AML-193 (cell line): Measurements from ENCODE around the gene TAF6.

Experiments used
- DNase-seq, 2 experiments: peaks; one replicate each; lab custom pipeline; 2025; lab: John Stamatoyannopoulos, UW

The TAF6 gene

DNA sequence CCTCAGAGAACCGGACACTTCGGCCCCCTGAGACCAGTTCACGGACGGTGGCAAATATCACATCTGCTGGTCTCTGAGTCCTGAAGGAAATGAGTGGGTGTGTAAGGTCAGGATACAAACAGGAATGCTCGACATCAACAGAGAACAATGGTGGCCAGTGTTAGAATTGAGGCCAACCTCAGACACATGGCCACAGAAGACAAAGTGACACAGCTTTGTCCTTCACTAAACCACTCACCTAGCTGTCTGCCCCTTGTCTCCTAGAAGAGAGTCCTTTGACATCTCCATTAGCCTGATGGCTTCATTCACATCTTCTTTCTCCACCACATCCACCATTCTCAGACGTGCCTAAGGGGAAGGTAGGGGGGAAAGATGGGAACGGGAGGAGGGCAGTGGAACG, 26.1 kb downstream of the TAF6 start:
- no peak for DNase-seq

DNA sequence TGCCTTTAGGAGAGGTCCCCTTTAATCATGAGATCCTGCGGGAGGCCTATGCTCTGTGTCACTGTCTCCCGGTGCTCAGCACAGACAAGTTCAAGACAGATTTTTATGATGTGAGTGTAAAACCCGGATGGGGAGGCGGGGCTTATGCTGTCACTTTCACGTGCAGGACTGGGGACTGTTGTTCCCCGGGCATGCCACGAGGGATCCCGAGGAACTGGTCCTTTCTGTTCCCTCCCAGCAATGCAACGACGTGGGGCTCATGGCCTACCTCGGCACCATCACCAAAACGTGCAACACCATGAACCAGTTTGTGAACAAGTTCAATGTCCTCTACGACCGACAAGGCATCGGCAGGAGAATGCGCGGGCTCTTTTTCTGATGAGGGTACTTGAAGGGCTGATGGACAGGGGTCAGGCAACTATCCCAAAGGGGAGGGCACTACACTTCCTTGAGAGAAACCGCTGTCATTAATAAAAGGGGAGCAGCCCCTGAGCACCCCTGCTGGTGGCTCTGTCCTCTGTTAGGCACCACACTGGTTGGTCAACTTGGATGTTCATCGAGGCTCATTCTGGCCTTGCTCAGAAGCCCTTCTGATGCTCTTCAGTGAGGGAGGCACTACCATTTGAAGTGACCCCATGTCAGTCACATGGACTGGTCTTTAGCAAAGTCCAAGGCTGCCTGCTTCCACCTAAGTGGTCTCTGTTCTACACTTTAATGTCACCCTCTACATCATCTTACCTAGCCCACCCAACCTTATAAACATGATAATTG, 27.6 kb downstream of the TAF6 start:
- DNase-seq, result no peak

DNA sequence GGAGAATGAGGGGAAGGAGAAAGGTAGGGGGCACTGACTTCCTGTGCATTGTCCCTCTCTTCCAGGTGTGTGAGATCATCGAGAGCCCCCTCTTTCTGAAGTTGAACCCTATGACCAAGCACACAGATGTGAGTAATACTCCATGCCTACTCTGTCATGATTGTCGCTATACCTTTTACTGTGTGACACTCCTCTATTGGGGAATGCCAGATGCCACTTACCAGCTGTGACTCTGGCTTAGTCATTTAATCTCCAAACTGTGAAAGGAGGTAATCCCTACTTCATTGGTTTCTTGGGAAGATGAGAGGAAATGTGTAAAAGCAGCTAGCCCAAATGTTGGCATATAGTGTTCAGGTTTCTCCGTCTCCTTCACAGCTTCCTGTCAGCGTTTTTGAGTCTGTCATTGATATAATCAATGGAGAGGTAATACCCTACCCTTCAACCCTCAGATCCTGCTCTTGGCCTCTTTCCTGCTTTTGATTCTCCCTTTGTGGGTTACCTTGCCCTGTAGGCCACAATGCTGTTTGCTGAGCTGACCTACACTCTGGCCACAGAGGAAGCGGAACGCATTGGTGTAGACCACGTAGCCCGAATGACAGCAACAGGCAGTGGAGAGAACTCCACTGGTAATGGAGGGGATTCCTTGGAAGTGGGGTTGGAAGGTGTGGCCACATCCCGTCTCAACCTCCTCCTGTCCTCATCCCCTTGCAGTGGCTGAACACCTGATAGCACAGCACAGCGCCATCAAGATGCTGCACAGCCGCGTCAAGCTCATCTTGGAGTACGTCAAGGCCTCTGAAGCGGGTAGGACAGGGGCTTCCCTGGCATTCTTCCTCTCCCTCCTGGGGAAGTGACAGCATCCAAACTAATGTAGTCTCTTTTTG, 28.4 kb downstream of the TAF6 start:
- no peak for DNase-seq

DNA sequence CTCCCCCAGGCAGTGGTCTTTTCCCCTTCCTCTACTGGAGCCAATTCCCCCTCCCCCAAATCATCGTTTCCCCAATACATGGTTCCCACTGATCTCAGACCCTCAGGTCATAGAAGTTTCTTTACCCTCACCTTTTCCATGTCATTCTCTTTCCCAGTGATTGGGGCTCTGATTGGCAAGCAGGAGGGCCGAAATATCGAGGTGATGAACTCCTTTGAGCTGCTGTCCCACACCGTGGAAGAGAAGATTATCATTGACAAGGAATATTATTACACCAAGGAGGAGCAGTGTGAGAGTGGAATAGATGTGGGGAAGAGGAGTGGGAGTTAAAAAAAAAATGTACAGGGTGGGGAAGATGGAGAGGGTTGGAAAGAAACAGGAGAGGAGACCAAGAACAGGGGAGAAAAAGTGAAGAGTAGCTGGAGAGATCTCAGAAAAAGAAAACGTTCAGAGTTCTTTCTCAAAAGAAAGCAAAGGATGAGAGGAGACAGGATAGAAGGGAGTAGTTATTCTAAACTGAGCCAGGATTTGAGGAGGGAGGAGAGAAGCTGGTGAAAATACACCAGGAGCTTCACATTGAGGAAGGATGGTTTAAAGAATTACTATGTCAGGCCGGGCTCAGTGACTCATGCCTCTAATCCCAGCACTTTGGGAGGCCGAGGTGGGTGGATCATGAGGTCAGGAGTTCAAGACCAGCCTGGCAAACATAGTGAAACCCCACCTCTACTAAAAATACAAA, 29.5 kb downstream of the TAF6 start:
- DNase-seq, result no peak

DNA sequence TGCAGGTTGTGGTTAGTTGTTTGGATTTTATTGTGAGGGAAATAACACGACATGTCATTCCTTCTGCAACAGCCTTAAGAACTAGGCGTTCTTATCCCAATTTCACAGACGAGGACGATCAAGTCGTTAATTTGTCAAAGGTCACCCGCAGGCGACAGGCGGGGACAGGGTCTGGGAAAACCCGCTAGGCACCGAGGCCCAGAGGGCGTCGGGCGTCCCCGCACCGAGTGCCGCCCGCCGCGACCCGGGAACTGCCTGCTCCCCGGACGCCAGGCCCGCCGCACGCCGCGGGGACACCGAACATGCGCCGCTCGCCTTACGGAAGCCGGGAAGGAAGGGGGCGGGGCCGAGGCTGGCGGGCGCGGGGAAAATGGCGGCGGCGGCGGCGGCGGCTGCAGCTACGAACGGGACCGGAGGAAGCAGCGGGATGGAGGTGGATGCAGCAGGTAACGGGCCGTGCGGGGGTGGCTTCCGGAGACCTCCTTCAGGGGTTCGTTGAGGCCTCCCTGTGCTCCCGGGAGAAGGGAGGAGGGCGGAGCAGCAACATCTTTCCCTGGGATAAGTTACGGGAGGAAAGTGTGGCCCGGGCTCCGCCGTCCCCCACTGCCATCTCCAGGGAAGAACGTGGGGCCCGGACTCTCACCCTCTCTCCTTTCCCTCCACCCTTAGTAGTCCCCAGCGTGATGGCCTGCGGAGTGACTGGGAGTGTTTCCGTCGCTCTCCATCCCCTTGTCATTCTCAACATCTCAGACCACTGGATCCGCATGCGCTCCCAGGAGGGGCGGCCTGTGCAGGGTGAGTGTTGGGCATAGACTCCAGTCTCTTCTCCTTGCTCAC, 30.3 kb downstream of the TAF6 start, which contains the start of gene COPS6:
TSS of gene COPS6 (plus strand) at position 349 of the 837 bp plus-strand sequence. CDS start at position 371, 22 bp downstream.
- DNase-seq, result peak; percentile 36 to 43

DNA sequence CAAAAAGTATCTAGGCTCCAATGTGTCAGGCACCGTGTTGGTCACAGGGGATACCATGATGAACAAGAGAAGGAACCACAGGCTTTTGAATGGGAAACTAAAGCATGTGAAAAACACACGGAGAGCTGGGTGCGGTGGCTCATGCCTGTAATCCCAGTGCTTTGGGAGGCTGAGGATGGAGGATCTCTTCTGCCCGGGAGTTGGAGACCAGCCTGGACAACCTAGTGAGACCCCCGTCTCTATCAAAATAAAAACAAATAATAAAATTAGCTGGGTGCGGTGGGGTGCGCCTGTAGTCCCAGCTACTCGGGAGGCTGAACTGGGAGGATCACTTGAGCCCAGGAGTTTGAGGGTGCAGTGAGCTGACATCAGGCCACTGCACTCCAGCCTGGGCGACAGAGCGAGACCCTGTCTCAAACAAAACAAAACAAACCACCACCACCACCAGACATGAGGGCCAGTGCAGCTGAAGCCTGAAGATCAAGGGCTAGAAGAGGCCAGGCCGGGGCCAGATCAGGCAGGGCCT, 31.0 kb downstream of the TAF6 start:
- DNase-seq, result no peak

DNA sequence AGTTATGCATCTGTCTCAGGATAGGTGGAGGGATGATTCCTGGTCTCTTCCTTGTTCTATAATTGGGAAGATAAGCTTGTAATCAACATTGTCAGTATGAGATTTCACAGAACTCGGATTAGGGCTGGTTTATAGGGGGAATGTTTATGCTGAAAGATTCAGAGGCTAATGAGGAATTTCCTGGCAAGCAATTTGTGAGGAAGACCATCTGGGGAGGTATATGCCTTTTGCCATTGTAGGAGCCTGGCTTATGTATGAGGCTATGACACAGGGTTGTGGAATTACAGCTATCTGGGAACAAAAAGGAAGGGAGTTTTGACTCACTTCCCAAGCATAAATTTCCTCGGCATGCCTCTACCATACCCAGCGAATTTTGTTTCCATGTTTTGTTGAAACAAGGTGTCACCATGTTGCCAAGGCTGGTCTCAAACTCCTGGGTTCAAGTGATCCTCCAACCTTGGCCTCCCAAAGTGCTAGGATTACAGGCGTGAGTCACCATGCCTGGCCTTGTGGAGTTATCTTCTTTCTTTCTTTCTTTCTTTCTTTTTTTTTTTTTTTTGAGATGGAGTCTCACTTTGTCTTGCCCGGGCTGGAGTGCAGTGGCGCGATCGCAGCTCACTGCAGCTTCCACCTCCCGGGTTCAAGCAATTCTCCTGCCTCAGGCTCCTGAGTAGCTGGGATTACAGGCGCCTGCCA, 32.0 kb downstream of the TAF6 start:
- DNase-seq, result no peak

DNA sequence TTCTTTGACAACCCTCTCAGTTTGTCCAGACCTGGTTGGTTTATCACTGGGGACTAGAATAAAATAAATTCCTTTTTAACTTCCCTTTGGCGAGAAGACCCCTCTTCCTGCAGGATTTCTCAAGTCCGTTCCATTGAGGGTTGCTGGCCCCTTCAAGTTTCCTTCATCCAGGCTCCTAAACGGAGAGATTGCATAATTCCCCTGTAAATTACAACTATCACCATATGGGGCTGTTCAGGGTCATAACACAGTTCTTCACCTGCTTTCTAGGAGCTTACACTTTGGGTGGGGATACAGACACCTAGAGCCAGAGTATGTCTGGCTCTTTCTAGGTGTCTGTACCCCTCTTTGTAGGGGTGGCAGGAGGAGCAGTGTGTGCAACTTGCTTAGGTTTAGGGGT, 33.6 kb downstream of the TAF6 start:
- no peak for DNase-seq

DNA sequence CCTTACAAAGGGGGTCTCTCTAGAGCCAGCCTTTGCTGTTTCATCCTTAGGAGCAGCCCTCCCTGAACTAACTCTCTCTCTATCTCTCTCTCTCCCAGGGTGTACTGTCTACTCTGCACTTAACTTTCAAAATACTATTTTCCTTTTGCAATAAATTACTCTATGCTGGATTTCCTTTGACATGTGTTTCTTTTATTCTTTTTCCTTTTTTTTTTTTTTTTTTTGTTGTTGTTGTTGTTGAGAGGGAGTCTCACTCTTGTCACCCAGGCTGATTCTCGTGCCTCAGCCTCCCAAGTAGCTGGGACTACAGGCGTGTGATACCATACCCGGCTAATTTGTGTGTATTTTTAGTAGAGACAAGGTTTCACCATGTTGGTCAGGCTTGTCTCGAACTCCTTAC, 36.2 kb downstream of the TAF6 start:
- no peak for DNase-seq

DNA sequence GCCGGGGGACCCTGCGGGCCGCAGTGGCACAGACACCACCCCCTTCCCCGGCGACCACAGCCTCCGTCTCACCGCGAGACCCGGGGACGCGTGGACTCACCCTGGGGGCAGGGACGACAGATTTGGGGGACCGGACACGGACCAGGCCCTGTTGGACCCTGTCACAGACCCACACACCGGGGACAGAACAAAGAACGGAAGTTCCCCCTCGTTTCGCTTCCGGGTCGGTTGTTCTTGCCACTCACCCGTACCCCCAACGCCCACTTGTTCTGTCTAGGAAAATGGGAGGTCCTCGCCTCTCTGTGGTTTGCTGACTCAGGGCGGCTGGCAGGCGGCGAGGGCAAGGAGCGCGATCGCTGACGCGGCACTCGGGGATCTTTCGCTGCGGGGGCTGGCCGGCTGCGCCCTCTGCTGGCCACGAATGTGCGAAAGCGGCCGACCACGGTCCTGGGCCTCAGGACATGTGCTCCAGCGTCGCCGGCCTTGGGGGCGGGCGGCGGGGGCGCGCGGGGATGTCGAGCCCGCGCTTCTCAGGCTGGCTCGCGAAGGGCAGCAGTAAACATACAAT, 37.5 kb downstream of the TAF6 start, which contains the start of gene ZNF3:
TSS of gene ZNF3 (minus strand) at position 189 of the 568 bp plus-strand sequence. CDS start 4,366 bp downstream, outside the sequence.
- peak; percentile 95 to 97 for DNase-seq

DNA sequence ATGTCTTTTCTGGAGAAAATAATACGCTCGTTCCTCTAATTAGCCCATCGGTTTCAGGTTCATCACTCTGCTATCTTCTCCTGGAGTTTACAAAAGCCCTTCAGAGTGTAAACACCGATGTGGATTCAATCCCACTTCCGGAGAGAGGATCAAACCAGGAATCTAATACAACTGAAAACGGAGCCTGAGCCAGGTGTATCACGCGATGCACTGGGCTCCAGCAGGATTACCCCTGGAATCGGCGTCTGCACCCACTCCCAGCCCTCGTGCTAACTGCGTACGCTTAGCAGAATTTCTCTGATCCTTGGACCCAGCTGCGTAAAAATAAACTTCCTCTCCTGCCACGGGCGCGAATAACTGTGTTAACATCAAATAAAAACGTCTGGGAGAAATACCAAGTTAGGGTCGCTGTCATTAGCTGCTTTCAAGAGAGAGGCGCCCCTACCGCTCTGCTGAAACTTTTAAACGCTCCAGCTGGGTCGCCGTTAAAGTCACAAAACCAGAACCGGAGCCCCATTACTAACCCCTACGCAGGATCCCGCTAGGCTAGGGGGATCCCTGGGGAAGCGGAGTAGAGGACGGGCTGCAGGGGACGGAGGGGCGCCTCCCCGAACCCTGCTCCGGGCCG, 38.1 kb downstream of the TAF6 start:
- peak in 1 of 2 experiments; percentile 10 for DNase-seq

DNA sequence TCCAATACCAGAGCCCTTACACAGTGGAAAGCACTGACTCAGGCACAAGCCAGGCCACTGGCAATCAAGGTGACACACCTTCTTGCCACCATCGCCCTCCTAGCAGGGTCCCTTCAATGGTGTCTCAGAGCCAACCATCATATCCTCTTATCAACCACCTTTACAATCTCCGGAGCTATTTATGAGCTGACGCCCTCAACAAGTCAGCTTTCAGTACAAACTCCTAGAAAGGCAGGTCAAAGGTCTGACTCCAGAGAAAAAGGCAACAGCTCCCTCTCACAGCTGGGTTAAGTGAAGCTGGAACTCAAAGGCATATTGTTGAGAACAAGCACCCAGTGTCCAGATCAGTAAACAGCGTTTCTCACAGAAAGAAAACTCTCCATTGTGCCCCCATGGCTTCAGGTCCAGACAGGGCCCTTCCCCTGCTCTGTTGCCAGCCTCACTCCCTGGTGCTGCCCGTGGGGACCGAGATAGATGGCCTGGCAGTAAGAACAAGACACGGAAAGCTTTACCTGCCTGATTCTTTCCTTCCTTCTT, 40.1 kb downstream of the TAF6 start:
- DNase-seq, result no peak

DNA sequence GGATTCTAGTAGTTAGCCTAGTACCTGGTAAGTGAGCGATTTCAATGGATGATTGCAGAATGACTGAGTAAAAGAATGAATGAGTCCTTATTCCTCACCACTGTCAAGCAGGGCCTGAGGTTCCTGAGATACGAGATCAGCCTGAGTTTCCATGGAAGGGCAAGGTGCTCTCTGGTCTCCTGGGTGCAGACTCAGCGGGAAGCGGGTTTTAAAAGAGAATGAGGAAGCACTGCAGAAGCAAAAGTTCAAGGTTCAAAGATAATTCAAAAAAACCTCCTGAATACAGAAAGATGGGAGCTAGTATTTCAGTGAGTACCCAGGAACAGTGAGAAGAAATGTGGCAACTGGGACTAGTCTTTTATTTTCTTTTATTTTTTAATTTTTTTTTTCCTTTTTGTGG, 42.0 kb downstream of the TAF6 start:
- no peak for DNase-seq

DNA sequence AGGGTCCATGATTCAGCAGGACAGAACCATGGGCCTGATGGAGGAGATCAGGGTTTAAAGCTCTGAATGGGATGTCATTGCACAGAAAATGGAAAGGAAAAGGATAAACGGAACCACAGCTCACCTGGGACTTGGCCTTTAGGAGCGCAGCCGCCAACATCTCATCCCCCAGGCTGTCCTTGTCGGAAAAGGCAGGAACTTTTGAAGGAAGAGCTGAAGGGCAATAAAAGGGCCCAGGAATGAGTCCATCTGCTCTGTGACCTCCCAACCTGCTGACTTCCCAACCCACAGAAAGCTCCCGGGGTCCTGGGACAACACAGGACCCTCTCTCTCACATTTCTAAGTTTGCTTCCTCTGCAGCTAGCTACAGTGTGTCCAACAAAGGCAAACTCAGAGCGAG, 43.7 kb downstream of the TAF6 start:
- no peak for DNase-seq

DNA sequence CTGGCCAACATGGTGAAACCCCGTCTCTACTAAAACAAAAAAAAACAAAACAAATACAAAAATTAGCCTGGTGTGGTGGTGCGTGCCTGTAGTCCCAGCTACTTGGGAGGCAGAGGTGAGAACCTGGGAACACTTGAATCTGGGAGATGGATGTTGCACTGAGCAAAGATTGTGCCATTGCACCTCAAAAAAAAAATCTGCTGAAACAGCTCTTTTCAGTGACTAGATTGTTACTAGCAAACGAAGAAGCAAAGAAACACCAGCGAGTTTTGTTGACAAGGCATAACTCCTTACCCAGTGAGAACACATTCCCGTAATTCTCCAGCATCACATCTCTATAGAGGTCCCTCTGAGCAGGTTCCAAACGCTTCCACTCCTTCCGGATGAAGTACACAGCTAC, 44.3 kb downstream of the TAF6 start:
- DNase-seq, result no peak

DNA sequence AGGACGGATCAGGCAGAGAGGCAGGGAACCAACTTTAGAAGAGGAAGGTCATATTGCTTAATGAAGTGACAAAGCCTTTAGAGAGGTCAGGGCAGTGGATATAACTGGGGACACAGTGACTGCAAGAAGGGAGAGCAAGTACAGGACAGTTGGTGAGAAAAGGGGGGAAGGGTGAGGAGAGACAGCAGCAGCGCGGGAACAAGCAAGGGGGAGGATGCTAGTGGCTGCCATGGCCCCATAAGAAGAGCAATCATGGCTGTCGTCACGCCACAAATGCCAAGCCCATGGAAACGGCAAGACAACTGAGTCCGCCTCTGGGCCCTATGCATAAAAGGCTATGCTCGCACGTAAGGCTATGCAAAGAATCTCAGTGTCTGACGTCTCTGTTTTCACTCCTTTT, 46.7 kb downstream of the TAF6 start:
- no peak for DNase-seq

DNA sequence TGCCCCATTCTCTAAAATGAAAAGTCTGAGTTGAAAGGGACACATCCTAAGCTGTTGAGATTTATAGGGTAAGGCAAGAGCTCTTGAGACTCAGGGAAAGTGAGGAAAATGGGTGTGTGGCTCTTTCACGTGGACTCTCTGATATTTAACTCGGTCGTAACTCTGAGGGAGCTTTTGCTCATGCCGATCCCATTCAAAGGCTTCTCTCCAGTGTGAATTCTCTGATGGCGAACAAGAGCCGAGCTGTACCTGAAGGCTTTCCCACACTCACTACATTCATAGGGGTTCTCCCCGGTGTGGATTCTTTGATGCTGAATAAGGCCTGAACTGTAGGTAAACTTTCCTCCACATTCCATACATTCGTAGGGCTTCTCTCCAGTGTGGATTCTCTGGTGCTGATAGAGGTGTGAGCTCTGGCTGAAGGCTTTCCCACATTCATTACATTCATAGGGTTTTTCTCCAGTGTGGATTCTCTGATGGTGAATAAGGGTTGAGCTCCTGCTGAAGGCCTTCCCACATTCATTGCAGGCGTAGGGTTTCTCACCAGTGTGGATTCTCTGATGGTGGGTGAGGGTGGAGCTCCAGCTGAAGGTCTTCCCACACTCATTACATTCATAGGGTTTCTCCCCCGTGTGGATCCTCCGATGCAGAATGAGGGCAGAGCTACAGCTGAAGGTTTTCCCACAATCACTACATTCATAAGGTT, 48.0 kb downstream of the TAF6 start:
- no peak for DNase-seq

DNA sequence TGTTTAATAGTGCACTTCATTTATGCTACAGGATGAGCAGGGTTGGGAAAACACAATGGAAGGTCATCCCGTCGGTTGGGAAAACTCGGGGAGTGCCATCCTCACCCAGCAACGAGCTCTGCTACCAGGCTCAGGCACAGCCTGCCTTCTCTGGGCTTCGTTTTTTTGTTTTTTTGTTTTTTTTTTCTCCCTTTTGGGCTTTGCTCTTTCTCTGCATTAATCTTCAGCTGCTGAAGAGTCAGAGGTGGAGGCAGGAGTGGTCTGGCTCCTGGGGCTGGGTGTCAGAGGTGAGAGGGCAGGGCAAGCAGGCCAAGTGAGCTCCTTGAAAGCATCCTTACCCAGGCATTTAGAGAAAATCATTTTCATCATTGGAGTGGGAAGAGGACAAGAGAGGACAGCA, 49.2 kb downstream of the TAF6 start:
- no peak for DNase-seq

DNA sequence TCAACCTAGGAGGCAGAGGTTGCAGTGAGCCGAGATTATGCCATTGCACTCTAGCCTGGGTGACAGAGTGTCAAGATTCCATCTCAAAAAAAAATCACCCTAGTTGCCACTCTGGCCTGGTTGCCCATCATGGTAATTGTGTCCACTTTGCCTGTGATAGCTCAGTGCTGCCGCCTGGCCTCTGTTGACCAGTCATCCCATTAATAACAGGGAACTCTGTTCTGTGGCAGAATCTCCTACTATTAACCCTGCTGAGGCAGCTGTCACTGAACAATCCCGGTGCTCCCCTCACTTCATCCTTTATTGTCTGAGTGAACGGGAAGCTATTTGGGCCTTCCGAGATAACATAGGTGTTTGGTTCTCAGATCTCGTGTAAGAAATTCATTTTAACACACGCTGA, 52.2 kb downstream of the TAF6 start:
- no peak for DNase-seq
